Measurements from ENCODE around the gene KCNK5. TPM values are rescaled to one million over a fixed set of nuclear protein-coding genes. Genes with fewer than 3 reads are reported as not detected.

Gene KCNK5
- total RNA-seq, 2 experiments from 2014 or later = 7.8 to 8.5 TPM

DNA sequence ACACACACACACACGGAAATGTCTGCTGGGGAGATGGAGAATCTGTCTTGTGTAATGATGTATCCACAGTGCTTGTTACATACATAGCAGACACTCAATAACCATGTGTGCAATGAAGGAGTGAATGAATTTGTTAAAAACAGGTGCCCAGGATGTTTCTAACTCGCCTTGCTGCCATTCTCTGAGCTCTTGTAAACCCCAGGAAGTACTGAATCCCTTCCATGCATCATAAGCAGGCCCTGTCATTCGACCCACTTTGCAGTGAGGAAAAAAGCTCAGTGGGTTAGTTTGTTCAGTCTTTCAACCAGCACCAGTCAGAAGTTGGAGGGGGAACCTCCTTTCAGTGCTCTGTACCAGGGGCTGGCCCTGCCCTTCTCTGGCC lies 1.4 kb upstream of the KCNK5 start:
- H3K4me1 Mint-ChIP-seq = peaks cover 28% of the 10 kb centered on the region
- peaks cover 1% of the 10 kb centered on the region for H3K36me3 Mint-ChIP-seq
- POLR2A ChIA-PET = interaction anchor here (2.2 kb wide), 1 partner anchor 11 kb away, joined by 5 read pairs; no protein-coding TSS in a partner anchor
- DNase-seq (no peak), ATAC-seq (ENCODE audit: low read depth) (no peak)
- no peak overlapping the region for H3K4me3 Mint-ChIP-seq
- no peaks in the 10 kb centered on the region for H3K9me3 Mint-ChIP-seq
- H3K27ac Mint-ChIP-seq = no peak overlapping the region
- peaks cover 8% of the 10 kb centered on the region for H3K27me3 Mint-ChIP-seq

DNA sequence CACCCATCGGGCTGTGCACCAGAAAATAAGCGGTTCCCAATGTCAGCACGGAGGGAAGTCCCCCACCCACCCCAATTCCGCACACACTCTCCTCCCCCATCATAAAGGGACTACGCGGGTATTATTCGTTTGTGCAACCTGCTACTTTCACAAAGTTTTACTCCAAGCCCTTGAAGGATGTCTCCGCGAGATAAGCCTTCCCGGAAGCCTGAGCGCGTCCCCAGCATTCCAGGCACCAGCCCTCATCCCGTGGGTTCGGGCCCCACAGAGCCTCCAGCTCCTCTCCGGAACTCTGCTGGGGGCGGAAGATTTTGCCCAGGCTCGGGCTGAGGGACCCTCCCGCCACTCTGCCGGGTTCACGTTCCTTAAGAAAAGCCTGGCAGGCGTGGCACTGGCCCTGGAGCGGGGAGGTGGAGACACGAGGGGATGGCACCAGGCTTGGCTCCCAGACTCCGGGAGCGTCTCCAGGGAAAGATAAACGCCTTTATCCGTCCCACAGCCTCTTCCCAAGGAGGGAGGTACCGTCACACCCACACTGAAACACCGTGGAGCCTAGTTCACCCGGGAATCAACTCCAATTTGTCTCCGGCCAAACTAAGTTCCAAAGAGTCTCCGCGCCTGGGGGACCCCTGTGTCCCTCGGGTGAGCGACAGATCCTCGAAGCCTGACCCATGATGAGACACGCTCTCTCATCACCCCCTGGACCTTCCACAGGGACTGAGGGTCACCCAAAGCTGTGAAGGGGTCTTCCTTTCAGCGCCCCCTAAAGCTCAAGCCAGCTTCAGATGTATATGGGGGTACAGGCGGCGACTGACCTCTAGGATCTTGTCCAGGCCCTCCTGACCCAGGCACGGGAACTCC lies 934 bp downstream of the KCNK5 start:
- Mint-ChIP-seq H3K27ac (peak overlapping the region; percentile 96), H3K4me3 (peak overlapping the region; percentile 85), H3K27me3 (peaks cover 3% of the 10 kb centered on the region), H3K4me1 (peaks cover 50% of the 10 kb centered on the region), H3K36me3 (peaks cover 14% of the 10 kb centered on the region), H3K9me3 (peaks cover 2% of the 10 kb centered on the region)
- ATAC-seq (ENCODE audit: low read depth) (no peak), DNase-seq (no peak)
- POLR2A ChIA-PET = interaction anchor here (0.6 to 1.4 kb wide), 3 partner anchors 74 to 161 kb away, joined by 3 to 5 read pairs (median 4); no protein-coding TSS in a partner anchor

DNA sequence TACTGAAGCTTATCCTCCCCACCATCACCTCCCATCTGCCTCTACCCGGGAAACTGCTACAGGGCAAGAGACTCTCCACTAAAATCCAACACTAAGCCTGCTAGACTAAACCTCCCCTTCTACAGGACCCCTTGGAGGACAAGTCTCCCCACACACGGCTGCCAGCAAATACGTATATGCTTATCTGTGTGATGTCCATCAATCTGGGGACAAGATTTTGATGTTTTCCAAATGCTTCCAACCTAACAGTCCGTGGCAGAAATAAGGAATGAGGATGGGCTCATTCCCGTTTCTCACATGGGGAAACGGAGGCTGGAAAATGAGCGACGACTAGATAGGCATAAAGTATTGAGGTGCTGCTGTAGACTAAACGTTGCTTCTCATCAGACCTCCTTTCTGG lies 1.8 kb downstream of the KCNK5 start:
- Mint-ChIP-seq H3K4me1 (peaks cover 57% of the 10 kb centered on the region), H3K9me3 (peaks cover 4% of the 10 kb centered on the region), H3K36me3 (peaks cover 21% of the 10 kb centered on the region), H3K27me3 (peaks cover 3% of the 10 kb centered on the region), H3K27ac (peak overlapping the region; percentile 96), H3K4me3 (peak overlapping the region; percentile 85)
- DNase-seq (no peak), ATAC-seq (ENCODE audit: low read depth) (no peak)
- POLR2A ChIA-PET = no interaction called here

DNA sequence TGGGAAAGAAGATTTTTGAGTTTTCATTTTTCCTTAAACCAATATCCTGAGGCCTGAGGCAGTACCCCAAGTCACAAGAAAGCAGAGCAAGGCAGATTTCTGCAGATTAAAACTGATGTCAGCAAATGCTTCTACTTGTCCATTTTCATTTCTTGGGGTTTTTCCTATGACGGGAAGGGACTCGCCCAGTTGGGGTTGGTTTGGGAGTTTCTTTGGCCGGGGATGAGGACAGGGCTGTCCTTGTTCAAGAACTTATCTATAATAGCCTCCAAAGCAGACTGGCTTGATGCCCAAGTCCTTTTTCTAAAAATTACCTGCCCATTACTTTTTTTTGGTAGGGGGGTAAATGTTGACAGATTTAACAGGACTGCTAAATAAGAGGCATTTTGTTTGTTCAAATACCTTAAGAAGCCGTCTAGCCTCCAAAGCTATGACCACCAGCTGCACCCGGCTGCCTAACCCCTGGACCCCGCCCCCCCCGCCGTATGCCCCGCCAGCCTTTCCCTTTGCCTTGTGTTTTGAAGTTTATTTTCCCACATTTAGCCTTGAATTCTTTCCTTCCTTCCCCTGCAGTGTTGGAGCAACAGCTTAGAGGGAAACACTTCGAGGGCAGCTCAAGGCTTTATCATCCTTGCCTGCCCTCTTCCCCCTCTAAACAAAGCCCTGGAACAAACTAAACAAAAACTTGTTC lies 2.5 kb downstream of the KCNK5 start:
- DNase-seq (no peak), ATAC-seq (ENCODE audit: low read depth) (no peak)
- H3K4me3 Mint-ChIP-seq = peak overlapping the region; percentile 85
- H3K27me3 Mint-ChIP-seq = peaks cover 2% of the 10 kb centered on the region
- POLR2A ChIA-PET = no interaction called here
- H3K27ac Mint-ChIP-seq = peak overlapping the region; percentile 96
- H3K36me3 Mint-ChIP-seq = peaks cover 28% of the 10 kb centered on the region
- peaks cover 63% of the 10 kb centered on the region for H3K4me1 Mint-ChIP-seq
- H3K9me3 Mint-ChIP-seq = peaks cover 5% of the 10 kb centered on the region

DNA sequence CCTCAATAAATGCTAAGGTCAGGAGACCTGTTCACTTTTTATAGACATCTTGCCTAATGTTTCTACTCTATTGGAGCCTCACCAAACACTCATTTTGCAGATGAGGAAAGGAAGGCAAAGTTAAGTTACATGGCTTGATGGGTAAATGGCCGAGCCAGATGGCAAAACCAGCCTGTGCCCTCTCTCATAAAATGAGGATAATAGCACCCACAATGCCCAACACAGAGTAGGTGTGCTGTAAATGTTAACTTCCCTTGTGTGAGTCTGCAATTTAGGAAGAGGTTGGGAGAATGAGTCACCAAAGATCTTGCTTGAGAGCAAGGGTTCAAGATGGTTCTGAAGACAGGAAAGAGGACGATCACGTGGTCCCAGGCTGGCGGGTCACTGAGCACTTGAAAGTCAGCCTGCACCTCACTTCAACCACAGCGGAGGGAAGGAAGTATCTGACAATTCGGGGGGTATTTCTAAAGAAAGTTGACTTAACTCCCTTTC lies 3.3 kb downstream of the KCNK5 start:
- H3K9me3 Mint-ChIP-seq = peaks cover 5% of the 10 kb centered on the region
- peaks cover 34% of the 10 kb centered on the region for H3K36me3 Mint-ChIP-seq
- peak overlapping the region; percentile 96 for H3K27ac Mint-ChIP-seq
- DNase-seq (peak; percentile 68), ATAC-seq (ENCODE audit: low read depth) (peak; percentile 65)
- peak overlapping the region; percentile 85 for H3K4me3 Mint-ChIP-seq
- H3K27me3 Mint-ChIP-seq = no peaks in the 10 kb centered on the region
- peaks cover 69% of the 10 kb centered on the region for H3K4me1 Mint-ChIP-seq
- POLR2A ChIA-PET = no interaction called here

DNA sequence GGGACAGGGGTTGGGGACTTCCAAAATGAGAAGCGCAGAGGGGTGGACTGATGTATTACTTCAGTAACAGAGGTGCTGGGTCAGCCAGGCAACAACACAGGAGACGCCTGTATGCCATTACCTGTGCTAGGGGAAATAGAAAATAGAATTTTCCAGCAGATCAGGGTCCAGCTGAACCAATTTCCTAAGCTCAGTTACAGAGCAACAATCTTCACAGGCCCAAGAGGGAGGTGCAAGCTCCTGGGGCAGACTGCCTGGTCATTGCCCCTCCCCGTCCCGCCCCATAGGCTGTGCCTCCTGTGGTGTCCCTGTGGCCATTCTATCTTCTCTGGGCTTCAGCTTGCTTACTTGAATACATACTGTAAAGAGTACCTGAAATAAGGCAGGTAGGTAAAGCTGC lies 3.7 kb downstream of the KCNK5 start:
- peaks cover 37% of the 10 kb centered on the region for H3K36me3 Mint-ChIP-seq
- peak overlapping the region; percentile 96 for H3K27ac Mint-ChIP-seq
- no peak for DNase-seq
- H3K4me1 Mint-ChIP-seq = peaks cover 72% of the 10 kb centered on the region
- peaks cover 5% of the 10 kb centered on the region for H3K9me3 Mint-ChIP-seq
- H3K27me3 Mint-ChIP-seq = no peaks in the 10 kb centered on the region
- POLR2A ChIA-PET = no interaction called here
- H3K4me3 Mint-ChIP-seq = peak overlapping the region; percentile 85
- ATAC-seq (ENCODE audit: low read depth) = no peak

DNA sequence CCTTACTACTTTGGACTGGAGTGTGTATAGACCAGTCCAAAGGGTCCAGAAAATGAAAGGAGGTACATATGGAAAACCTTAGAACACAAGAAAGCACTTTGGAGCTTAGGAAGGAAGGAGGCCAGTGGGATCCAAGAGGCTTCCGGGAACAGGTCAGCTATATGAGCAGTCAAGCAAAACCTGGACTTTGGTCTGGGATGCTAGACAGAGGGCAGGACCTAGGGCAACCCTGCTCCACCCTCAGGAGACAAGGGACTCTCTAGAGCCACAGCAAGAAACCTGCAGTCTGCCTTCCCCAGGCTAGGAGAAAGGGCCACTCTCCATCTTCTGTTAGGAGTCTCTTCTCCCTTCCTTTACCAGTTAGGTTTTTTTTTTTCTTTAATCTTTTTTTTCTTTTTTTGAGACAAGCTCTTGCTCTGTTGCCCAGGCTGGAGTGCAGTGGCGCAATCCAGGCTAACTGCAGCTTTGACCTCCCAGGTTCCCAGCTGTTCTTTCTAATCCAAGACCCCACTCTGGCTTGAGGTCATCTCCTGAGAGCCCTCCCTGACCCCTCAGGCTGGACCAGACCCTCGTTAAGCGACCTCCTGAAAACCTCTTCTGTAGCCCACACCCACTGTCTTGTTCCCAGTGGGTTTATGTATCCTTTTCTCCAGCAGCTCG lies 4.6 kb downstream of the KCNK5 start:
- POLR2A ChIA-PET = no interaction called here
- H3K36me3 Mint-ChIP-seq = peaks cover 38% of the 10 kb centered on the region

DNA sequence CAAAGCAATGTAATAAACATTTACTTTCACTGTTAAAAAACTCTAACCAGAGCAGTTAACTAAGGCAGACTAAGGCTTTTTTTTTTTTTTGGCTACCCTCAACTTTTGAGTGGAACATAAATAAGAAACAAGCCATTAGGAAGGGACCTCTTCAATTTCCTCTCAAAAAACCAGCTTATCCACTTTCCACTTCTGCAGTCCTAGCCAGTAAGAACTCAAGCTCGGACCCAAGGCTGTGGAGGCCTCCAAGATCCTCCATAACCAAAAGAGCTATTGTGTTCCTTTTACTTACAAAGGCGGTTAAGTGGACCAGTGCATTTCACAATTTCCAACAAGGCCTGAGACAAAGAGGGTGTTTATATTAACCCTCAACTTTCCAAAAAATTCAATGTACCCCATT lies 5.3 kb downstream of the KCNK5 start:
- H3K4me3 Mint-ChIP-seq = peak overlapping the region; percentile 21
- peaks cover 82% of the 10 kb centered on the region for H3K4me1 Mint-ChIP-seq
- DNase-seq (no peak), ATAC-seq (ENCODE audit: low read depth) (no peak)
- peaks cover 5% of the 10 kb centered on the region for H3K9me3 Mint-ChIP-seq
- POLR2A ChIA-PET = no interaction called here
- no peaks in the 10 kb centered on the region for H3K27me3 Mint-ChIP-seq
- H3K36me3 Mint-ChIP-seq = peaks cover 39% of the 10 kb centered on the region
- peak overlapping the region; percentile 96 for H3K27ac Mint-ChIP-seq

More for the DNA sequence above, 4.6 kb downstream of the KCNK5 start:
- peaks cover 5% of the 10 kb centered on the region for H3K9me3 Mint-ChIP-seq
- DNase-seq (no peak), ATAC-seq (ENCODE audit: low read depth) (no peak)
- peak overlapping the region; percentile 96 for H3K27ac Mint-ChIP-seq
- peak overlapping the region; percentile 32 for H3K4me3 Mint-ChIP-seq
- peaks cover 79% of the 10 kb centered on the region for H3K4me1 Mint-ChIP-seq
- H3K27me3 Mint-ChIP-seq = no peaks in the 10 kb centered on the region

DNA sequence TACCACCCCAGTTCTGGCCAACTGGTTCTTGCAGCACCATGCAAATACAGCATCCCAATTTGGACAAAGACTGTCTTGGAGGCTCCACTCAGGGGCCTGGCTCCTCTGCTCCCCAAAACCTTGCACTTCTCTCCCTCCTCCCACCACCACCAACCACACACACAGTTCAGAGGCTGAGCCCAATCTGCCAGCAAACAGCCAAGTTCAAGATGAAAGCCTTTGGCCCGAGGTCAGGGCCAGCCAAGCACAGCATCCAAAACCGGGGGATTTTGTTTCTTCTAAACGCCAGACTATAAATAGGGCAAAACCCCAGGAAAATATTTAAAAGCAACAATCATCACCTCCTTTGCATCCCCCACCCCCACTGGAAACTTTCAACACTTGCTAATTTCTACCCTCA lies 5.7 kb downstream of the KCNK5 start:
- Mint-ChIP-seq H3K27ac (peak overlapping the region; percentile 96), H3K9me3 (peaks cover 5% of the 10 kb centered on the region), H3K4me1 (peaks cover 87% of the 10 kb centered on the region), H3K4me3 (peak overlapping the region; percentile 21), H3K36me3 (peaks cover 40% of the 10 kb centered on the region), H3K27me3 (no peaks in the 10 kb centered on the region)
- ATAC-seq (ENCODE audit: low read depth) (no peak), DNase-seq (no peak)
- POLR2A ChIA-PET = no interaction called here

DNA sequence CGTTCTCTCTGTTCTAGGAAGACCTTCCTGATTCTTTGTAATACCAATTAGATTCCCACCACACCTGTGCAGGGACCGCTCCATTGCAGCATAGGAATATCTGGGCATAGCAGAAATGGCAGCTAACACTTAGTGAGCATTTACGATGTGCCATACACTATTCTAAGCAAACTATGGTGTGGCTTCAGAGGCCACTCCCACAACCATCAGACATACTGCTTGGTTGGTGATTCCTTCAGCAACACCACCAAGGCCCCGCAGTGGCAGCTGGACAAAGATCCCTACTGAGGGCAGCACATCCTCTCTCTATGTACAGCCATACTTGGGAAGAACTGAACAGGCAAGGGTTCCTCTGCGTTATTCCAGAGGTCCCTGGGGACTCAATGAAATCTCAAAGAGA lies 6.2 kb downstream of the KCNK5 start:
- peaks cover 86% of the 10 kb centered on the region for H3K4me1 Mint-ChIP-seq
- DNase-seq = no peak
- no peak overlapping the region for H3K4me3 Mint-ChIP-seq
- H3K27me3 Mint-ChIP-seq = no peaks in the 10 kb centered on the region
- POLR2A ChIA-PET = no interaction called here
- no peak for ATAC-seq (ENCODE audit: low read depth)
- peaks cover 5% of the 10 kb centered on the region for H3K9me3 Mint-ChIP-seq
- H3K36me3 Mint-ChIP-seq = peaks cover 40% of the 10 kb centered on the region
- no peak overlapping the region for H3K27ac Mint-ChIP-seq

DNA sequence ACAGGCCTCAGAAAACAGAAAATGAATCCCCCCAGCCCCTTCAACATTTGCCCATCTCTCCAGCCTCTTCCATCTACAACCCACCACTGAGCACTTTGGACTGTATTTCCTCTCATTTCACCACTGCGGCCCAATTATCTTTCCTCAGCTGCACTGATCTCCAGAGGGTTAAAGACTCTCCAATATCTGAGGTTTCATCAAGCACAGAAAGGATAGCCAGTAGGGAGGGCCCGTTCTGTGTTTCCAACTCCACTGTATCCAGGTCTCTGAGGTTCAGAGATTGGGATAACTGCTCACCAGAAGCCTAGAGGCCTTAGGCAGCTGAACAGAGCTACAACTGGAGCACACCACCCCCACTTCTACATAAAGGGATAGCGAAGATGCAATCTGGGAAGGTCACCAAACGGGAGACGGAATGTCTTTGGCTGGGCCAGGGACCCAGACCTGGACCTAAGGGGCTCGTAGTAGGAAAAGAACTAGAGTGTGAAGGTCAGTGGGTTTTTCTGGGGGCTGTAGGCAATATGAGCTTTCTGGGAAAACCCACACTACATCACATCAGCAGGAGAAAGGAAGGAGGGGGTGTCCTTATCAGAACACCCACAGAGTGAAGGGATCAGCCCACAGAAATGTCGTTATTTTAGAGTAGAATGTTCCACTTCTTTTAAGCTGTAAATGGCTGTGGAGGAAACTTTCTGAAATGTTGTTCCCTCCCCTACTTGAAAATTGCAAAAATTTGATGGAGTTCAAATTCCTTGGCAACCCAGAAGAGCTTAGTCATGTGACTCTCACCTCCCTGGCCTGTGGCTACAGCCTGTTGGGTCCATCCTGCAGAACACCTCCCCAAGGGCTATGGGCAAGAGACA lies 7.3 kb downstream of the KCNK5 start:
- peaks cover 5% of the 10 kb centered on the region for H3K9me3 Mint-ChIP-seq
- peak overlapping the region; percentile 38 for H3K4me3 Mint-ChIP-seq
- DNase-seq (no peak), ATAC-seq (ENCODE audit: low read depth) (no peak)
- H3K36me3 Mint-ChIP-seq = peaks cover 40% of the 10 kb centered on the region
- H3K27me3 Mint-ChIP-seq = no peaks in the 10 kb centered on the region
- H3K4me1 Mint-ChIP-seq = peaks cover 77% of the 10 kb centered on the region
- peak overlapping the region; percentile 59 for H3K27ac Mint-ChIP-seq
- POLR2A ChIA-PET = no interaction called here

DNA sequence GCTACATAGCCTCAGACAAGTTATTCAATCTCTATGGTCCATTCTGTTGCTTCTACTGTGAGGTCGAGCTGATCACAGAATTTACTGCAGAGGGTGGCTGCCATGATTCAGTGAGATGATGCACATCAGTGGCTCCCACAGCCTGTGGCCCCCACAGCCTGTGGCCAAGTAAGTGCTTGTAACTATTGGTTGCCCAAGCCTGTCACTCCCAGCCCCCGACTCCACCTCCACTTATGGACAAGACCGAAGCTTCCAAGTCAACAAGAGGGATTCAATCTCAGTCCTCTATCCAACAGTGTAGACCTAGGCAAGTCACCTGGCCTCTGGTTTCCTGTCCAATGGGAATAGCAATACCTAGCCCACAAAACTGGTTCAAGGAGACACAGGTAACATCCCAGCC lies 8.2 kb downstream of the KCNK5 start:
- peak overlapping the region; percentile 43 for H3K27ac Mint-ChIP-seq
- ATAC-seq (ENCODE audit: low read depth) (no peak), DNase-seq (no peak)
- no peak overlapping the region for H3K4me3 Mint-ChIP-seq
- H3K36me3 Mint-ChIP-seq = peaks cover 42% of the 10 kb centered on the region
- peaks cover 70% of the 10 kb centered on the region for H3K4me1 Mint-ChIP-seq
- POLR2A ChIA-PET = no interaction called here
- H3K9me3 Mint-ChIP-seq = peaks cover 5% of the 10 kb centered on the region
- H3K27me3 Mint-ChIP-seq = no peaks in the 10 kb centered on the region

Measured in activated naive CD8-positive, alpha-beta T cell treated with anti-CD3 and anti-CD28 coated beads, Interleukin-2, amount 10 ng/mL, durations not matched to agents 7 days and 5 days (primary cell).